Epithelial cell of esophagus (primary cell): ENCODE measurements around the gene RPA4.
"Not testable (repeated sequence)": the region's sequence is repeated elsewhere in the genome, so short reads cannot be mapped to it uniquely, and the experiment has no call there.

Experiments used
- DNase-seq: peaks from one replicate; pipeline ENCODE4 v3.0.0; 2010; ENCODE audit warnings: low read depth
- H3K4me3 ChIP-seq: 2 replicates; pipeline ENCODE4 v1.5.1; 2011; ENCODE audit warnings: mild to moderate bottlenecking, low read length, control low read depth
- CTCF ChIP-seq: IDR thresholded peaks from 2 replicates; pipeline ENCODE4 v1.5.1; 2011; ENCODE audit warnings: low read depth, mild to moderate bottlenecking, low read length, control low read depth, inconsistent platforms; ENCODE audit not compliant: insufficient read depth; ENCODE audit errors: missing control alignments

Gene RPA4

DNA sequence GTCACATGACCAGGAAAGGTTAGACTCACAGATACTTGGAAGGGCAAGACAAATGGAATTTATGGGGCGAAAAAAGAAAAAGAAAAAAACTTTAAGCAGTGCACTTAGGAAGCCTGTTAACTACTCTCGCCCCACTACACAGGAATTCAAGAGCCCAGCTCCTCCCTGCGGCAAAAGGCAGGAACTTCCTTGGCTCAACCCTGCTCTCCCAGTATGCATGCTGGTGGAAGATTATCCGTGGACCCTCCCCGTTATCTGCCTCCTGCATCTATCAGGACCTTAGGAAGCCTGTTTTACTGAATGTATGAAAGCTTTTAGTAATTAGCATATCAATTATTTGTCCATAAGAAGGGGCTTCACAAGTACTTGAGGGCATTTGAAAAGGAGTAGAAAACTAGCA is 40.1 kb upstream of the RPA4 start:
- TF ChIP-seq CTCF: peak; percentile 24
- no peak overlapping the region for H3K4me3 ChIP-seq
- peak; percentile 11 for DNase-seq

DNA sequence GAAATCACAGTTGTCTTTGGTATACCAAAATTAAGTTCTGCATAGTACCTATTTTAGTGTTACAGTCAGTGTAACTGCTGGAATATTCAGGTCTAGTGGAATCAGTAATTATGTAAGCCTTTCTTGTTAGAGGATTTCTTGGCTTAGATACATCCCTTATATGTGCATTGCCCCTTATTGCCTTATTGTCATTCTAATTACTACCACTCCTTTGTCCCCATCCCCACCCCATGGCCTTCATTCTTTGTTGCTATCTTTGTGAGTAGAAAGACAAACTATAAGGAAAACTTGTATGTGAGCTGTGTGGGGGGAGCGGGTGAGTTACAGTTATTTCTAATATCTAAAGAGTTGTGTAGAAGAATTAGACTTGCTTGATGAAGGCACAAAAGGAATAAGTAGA is 36.9 kb upstream of the RPA4 start:
- TF ChIP-seq CTCF: no peak
- H3K4me3 ChIP-seq: no peak overlapping the region
- no peak for DNase-seq

DNA sequence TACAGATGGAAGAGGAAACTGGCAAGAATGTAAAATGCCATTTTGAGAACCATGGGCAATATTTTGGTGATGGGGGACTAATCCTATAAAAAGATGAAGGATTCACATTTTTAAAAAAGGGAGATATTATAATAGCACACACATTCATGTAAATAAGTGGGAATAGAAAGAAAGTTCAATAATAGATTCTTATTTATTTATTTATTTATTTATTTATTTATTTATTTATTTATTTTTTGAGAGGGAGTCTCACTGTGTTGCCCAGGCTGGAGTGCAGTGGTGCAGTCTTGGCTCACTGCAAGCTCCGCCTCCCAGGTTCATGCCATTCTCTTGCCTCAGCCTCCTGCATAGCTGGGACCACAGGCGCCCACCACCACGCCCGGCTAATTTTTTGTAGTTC is 24.3 kb upstream of the RPA4 start:
- not testable (repeated sequence) for DNase-seq, H3K4me3 ChIP-seq

DNA sequence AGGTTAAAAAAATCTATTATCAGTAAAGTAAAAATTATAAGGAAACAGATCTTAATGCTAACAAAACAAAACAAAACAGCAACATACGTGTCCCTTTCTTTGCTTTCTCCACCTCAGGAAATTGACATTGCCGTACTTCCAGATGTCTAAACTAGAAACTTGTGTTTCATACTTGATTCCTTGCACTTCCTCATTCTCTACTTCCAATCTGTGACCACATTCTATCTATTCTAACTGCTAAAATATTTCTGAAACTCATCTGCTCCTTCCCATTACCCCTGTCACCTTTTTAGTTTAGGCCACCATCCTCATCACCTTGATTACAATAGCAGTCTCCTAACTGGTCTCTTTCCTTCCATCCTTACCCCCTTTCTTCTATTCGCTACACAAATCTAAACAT is 22.5 kb upstream of the RPA4 start:
- no peak for TF ChIP-seq CTCF
- no peak for DNase-seq

DNA sequence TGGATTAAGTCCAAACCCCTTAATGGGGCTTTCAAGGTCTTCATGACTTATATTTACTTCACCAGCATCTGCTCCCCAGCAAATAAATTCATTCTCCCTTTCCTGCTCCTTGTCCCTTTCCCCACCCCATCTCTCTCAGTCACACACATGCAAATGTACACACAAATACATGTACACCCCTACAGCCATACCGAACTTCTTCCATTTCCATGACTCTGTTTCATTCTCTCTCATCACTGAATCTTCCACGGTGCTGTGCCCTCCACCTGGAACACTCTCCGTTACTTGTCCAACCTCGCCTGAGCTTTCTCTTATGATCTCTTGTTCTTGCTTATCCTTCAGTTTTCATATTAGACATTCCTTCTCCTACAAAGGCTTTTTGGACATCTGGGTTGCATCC is 22.0 kb upstream of the RPA4 start:
- DNase-seq: no peak
- TF ChIP-seq CTCF: no peak
- no peak overlapping the region for H3K4me3 ChIP-seq

More for the DNA sequence above, 22.5 kb upstream of the RPA4 start:
- no peak overlapping the region for H3K4me3 ChIP-seq

DNA sequence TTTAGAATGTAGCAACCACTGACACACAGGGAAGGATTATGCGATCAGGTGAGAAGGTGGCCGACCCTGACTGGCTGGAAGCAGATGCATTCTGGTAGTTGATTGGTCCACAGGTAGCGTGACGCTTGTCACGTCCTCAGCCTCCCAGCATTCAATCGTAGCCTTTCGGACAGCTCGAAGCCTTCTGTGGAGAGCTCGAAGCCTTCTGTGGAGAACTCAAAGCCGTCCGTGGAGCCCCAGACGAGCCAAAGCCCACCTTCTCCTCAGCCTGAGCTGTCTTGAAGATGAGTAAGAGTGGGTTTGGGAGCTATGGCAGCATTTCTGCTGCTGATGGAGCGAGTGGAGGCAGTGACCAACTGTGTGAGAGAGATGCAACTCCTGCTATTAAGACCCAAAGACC is 319 bp downstream of the RPA4 start:
- DNase-seq: no peak
- H3K4me3 ChIP-seq: no peak overlapping the region
- TF ChIP-seq CTCF: no peak

DNA sequence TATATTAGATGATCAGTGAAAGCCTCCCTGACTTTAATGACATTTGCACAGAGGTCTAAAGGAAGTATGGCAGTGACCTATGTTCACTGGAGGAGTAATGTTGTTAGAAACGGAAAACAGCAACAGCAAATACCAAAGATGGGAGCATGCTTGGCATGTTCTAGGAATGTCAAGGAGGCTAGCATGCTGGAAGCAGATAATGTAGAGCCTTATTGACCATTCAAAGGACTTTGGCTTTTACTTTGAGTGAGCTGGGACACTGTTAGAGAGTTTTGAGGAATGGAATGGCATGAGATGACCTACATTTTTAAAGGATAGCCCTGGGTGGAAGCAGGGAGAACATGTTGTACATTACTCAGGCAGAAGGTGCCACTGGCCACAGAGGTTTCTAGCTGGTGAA is 6.0 kb downstream of the RPA4 start:
- TF ChIP-seq CTCF: no peak
- DNase-seq: no peak
- H3K4me3 ChIP-seq: no peak overlapping the region

- no peak for DNase-seq
- no peak overlapping the region for H3K4me3 ChIP-seq
- no peak for TF ChIP-seq CTCF
These were observed 23.0 kb downstream of the RPA4 start for GRCh38 chrX:96906741-96907140.
